DND-41 (cell line): ENCODE measurements around the gene CAVIN2.

ENCODE experiments used
- EZH2 ChIP-seq: IDR thresholded peaks from 3 replicates; pipeline ENCODE4 v1.6.1; 2012; ENCODE audit warnings: borderline replicate concordance, low read depth, mild to moderate bottlenecking, moderate library complexity, low read length, inconsistent platforms; ENCODE audit not compliant: severe bottlenecking
- TF ChIP-seq, protein P1 (sequence below): IDR thresholded peaks from 2 replicates; pipeline ENCODE4 v1.5.1; 2012; ENCODE audit warnings: borderline replicate concordance, low read length, moderate library complexity, mild to moderate bottlenecking; ENCODE audit not compliant: poor library complexity, severe bottlenecking; ENCODE audit errors: extremely low read depth

DNA sequence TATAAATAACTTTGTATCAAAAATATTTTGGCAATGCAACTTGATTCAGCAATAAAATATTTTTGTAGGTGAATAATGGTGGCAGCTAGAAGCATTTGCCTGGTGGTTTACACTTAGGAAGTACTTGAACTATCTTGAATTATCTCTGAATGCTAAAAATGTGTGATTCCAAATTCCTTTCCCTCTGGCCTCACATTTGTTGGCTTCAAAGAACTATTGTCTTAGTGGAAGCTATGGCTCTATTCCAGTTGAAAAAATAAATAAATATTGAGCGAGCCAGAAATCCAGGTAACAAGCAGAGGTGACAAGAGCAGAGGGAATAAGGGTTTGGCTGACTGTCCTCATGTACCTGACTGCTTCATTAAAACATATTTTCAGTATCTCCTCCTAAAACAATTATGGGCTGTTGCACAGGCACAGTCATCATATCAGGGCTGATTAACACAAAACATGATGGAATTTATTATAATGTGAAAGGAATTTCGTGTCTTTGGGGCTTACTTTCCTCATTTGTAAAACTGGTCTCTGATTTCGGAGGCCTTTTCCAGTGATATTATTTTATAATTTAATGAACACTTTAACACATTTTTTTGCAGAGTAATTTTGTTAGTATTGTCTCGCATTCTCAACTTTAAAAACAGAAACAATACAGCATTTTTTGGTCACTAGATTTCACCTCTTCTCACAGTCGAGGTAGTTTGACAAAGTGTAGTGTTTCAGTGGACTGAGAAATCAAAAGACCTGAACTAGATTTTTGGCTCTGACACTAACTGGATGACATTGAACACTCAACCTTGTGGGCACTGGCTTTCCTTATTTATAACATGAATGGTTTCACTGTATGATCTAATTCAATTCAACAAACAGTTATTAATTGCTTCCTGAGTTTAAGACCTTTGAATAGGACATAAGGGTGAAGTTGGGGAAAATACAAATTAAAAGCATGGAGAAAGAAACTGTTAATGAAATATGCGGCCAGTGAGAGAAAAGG lies 7.8 kb upstream of the CAVIN2 start:
- TF ChIP-seq, protein P1, sequence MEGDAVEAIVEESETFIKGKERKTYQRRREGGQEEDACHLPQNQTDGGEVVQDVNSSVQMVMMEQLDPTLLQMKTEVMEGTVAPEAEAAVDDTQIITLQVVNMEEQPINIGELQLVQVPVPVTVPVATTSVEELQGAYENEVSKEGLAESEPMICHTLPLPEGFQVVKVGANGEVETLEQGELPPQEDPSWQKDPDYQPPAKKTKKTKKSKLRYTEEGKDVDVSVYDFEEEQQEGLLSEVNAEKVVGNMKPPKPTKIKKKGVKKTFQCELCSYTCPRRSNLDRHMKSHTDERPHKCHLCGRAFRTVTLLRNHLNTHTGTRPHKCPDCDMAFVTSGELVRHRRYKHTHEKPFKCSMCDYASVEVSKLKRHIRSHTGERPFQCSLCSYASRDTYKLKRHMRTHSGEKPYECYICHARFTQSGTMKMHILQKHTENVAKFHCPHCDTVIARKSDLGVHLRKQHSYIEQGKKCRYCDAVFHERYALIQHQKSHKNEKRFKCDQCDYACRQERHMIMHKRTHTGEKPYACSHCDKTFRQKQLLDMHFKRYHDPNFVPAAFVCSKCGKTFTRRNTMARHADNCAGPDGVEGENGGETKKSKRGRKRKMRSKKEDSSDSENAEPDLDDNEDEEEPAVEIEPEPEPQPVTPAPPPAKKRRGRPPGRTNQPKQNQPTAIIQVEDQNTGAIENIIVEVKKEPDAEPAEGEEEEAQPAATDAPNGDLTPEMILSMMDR, result no peak
- TF ChIP-seq EZH2, result no peak
